ENCODE results near the gene CHRNA4.

Gene CHRNA4

GRCh38 chr20:63403403-63404105 lies 42.4 kb upstream of the CHRNA4 start:
- H3K36me3 ChIP-seq (ENCODE audit: control insufficient read depth, insufficient read depth, low read length): no peaks in the 10 kb centered on the region
- WGBS, 2 experiments (ENCODE audit: insufficient coverage in 2 of 2): 91 to 92% methylated on average over 13 to 19 of the region's 19 CpGs
- H3K27ac ChIP-seq (ENCODE audit: low read depth, low read length, severe bottlenecking): no peak overlapping the region
- H3K4me3 ChIP-seq (ENCODE audit: extremely low read depth, insufficient read depth, low read length, poor library complexity, severe bottlenecking): no peak overlapping the region
- H3K4me1 ChIP-seq (ENCODE audit: control insufficient read depth, insufficient read depth, low read length, poor library complexity, severe bottlenecking): no peaks in the 10 kb centered on the region
- H3K9me3 ChIP-seq (ENCODE audit: control insufficient read depth, low read length): no peaks in the 10 kb centered on the region

GRCh38 chr20:63402860-63403220 lies 41.7 kb upstream of the CHRNA4 start:
- H3K27ac ChIP-seq (ENCODE audit: low read depth, low read length, severe bottlenecking): no peak overlapping the region
- H3K4me3 ChIP-seq (ENCODE audit: extremely low read depth, insufficient read depth, low read length, poor library complexity, severe bottlenecking): no peak overlapping the region
- 81 to 91% methylated on average over 5 to 8 of the region's 9 CpGs for WGBS, 2 experiments (ENCODE audit: insufficient coverage in 2 of 2)
- no peaks in the 10 kb centered on the region for H3K9me3 ChIP-seq (ENCODE audit: control insufficient read depth, low read length)
- H3K4me1 ChIP-seq (ENCODE audit: control insufficient read depth, insufficient read depth, low read length, poor library complexity, severe bottlenecking): no peaks in the 10 kb centered on the region
- H3K36me3 ChIP-seq (ENCODE audit: control insufficient read depth, insufficient read depth, low read length): no peaks in the 10 kb centered on the region

DNA sequence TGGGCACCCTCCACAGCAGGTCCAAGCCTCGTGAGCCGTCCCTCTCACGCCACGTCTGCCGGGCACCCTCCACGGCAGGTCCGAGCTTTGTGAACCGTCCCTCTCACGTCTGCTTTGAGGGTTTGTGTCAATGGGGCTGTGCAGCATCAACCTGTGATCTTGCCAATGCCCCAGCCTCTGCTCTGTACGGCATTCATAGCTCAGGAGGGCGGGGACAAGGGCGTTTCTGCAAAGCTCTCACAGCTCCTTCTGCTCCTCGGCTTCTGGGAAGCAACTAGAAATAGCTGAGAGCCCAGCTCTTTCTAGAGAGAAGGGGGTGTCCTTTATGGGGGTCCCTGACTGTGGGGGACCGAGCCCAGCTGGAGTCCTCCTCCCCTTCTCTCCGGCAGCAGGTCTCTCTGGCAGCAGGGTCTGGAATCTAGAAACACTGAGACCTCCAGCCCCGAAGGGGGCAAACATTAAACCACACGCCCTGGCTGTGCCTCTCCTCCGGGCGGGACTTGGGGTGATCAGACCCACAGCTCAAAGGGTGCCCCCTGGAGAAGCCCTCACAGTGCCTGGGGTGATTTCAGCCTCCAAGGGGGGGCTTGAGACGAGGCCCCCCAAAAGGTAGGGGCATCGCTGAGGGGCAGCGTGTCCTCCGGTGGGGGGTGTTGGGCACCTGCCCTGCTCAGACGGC lies 41.2 kb upstream of the CHRNA4 start:
- Histone ChIP-seq H3K9me3 (ENCODE audit: control insufficient read depth, low read length) (no peaks in the 10 kb centered on the region), H3K4me1 (ENCODE audit: control insufficient read depth, insufficient read depth, low read length, poor library complexity, severe bottlenecking) (no peaks in the 10 kb centered on the region), H3K36me3 (ENCODE audit: control insufficient read depth, insufficient read depth, low read length) (no peaks in the 10 kb centered on the region), H3K27ac (ENCODE audit: low read depth, low read length, severe bottlenecking) (no peak overlapping the region), H3K4me3 (ENCODE audit: extremely low read depth, insufficient read depth, low read length, poor library complexity, severe bottlenecking) (no peak overlapping the region)
- WGBS, 2 experiments (ENCODE audit: insufficient coverage in 2 of 2): 87 to 89% methylated on average over 21 to 23 of the region's 24 CpGs

- H3K27ac ChIP-seq (ENCODE audit: low read depth, low read length, severe bottlenecking): no peak overlapping the region
- no peaks in the 10 kb centered on the region for H3K36me3 ChIP-seq (ENCODE audit: control insufficient read depth, insufficient read depth, low read length)
- H3K4me1 ChIP-seq (ENCODE audit: control insufficient read depth, insufficient read depth, low read length, poor library complexity, severe bottlenecking): no peaks in the 10 kb centered on the region
- H3K4me3 ChIP-seq (ENCODE audit: extremely low read depth, insufficient read depth, low read length, poor library complexity, severe bottlenecking): no peak overlapping the region
- WGBS, 2 experiments (ENCODE audit: insufficient coverage in 2 of 2): 88% methylated on average over 21 to 25 of the region's 29 CpGs
- H3K9me3 ChIP-seq (ENCODE audit: control insufficient read depth, low read length): no peaks in the 10 kb centered on the region
These were observed 40.4 kb upstream of the CHRNA4 start for GRCh38 chr20:63401384-63402110.

GRCh38 chr20:63400486-63401210 lies 39.5 kb upstream of the CHRNA4 start:
- Histone ChIP-seq H3K4me1 (ENCODE audit: control insufficient read depth, insufficient read depth, low read length, poor library complexity, severe bottlenecking) (no peaks in the 10 kb centered on the region), H3K36me3 (ENCODE audit: control insufficient read depth, insufficient read depth, low read length) (no peaks in the 10 kb centered on the region), H3K9me3 (ENCODE audit: control insufficient read depth, low read length) (no peaks in the 10 kb centered on the region), H3K4me3 (ENCODE audit: extremely low read depth, insufficient read depth, low read length, poor library complexity, severe bottlenecking) (no peak overlapping the region), H3K27ac (ENCODE audit: low read depth, low read length, severe bottlenecking) (no peak overlapping the region)
- 91% methylated on average over 31 to 44 of the region's 44 CpGs for whole genome bisulfite sequencing, 2 experiments (ENCODE audit: insufficient coverage in 2 of 2)

GRCh38 chr20:63399596-63400375 lies 38.6 kb upstream of the CHRNA4 start:
- WGBS, 2 experiments (ENCODE audit: insufficient coverage in 2 of 2): 89 to 91% methylated on average over 36 to 39 of the region's 41 CpGs
- no peaks in the 10 kb centered on the region for H3K9me3 ChIP-seq (ENCODE audit: control insufficient read depth, low read length)

DNA sequence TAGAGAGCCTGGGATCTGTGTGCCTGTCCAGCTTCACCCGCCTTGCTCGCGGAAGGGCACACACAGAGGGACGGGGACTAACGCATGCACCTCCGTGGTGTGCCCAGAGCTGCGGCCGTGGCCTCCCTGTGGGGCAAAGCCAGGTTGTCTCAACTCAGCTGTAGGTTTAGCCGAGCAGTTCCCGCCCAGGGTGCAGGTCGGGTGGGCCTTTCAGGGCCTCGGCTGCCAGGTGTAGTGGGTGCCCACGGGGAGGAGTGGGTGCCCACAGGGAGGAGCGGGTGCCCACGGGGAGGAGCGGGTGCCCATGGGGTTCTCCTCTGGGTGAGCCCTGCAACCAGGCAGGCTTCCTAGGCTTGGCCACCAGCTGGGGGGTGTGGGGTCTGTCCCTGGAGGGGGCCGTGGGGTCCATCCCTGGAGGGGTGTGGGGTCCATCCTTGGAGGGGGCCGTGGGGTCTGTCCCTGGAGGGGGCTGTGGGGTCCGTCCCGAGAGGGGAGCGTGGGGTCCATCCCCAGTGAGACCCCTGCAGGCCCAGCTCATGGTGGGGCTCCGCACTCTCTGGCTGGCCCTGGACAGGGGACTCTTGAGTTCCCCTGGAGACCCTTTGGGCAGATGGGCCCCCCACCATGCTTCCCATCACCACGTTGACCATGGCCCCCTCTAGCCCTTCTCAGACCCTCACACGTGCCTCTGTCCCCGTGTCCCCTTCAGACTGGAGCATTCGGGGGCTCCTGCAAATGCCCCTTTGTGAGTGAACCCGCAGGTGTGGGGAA lies 37.8 kb upstream of the CHRNA4 start:
- Histone ChIP-seq H3K27ac (ENCODE audit: low read depth, low read length, severe bottlenecking) (no peak overlapping the region), H3K9me3 (ENCODE audit: control insufficient read depth, low read length) (no peaks in the 10 kb centered on the region), H3K36me3 (ENCODE audit: control insufficient read depth, insufficient read depth, low read length) (no peaks in the 10 kb centered on the region), H3K4me3 (ENCODE audit: extremely low read depth, insufficient read depth, low read length, poor library complexity, severe bottlenecking) (no peak overlapping the region), H3K4me1 (ENCODE audit: control insufficient read depth, insufficient read depth, low read length, poor library complexity, severe bottlenecking) (no peaks in the 10 kb centered on the region)
- WGBS, 2 experiments (ENCODE audit: insufficient coverage in 2 of 2): 89 to 93% methylated on average over 21 to 27 of the region's 27 CpGs

More at GRCh38 chr20:63399596-63400375, 38.6 kb upstream of the CHRNA4 start:
- no peak overlapping the region for H3K27ac ChIP-seq (ENCODE audit: low read depth, low read length, severe bottlenecking)
- no peak overlapping the region for H3K4me3 ChIP-seq (ENCODE audit: extremely low read depth, insufficient read depth, low read length, poor library complexity, severe bottlenecking)
- H3K4me1 ChIP-seq (ENCODE audit: control insufficient read depth, insufficient read depth, low read length, poor library complexity, severe bottlenecking): no peaks in the 10 kb centered on the region
- H3K36me3 ChIP-seq (ENCODE audit: control insufficient read depth, insufficient read depth, low read length): no peaks in the 10 kb centered on the region

GRCh38 chr20:63397946-63398450 lies 36.8 kb upstream of the CHRNA4 start:
- H3K4me1 ChIP-seq (ENCODE audit: control insufficient read depth, insufficient read depth, low read length, poor library complexity, severe bottlenecking): no peaks in the 10 kb centered on the region

DNA sequence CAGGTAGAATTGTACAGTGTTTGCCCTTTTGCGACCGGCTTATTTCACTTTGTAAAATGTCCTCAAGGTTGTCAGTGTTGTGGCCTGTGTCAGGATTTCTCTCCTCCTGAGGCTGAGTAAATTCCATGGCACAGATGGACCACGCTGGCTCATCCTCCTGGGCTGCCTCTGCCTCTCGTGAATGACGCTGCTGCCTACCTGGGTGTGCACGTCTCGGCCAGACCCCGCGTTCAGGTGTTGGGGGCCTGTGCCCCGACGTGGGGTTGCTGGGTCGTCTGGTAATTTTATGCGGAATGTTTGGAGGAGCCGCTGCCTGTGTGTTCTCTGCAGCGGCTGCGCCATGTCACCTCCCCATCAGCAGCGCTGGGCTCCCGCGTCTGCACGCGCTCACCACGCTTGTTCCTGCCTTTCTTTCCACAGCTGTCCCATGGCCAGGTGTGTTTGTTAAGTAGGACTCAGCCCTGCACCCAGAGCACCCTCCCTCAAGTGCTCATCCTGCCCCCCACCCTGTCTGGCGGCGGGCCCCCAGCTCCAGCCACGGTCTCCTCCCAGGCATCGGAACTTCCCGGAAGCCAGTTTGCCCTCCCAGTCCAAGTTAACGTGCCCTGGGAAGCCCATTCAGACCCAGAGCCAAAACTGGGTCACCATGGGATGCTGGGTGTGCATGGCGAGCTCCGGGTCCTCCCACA lies 36.1 kb upstream of the CHRNA4 start:
- no peaks in the 10 kb centered on the region for H3K36me3 ChIP-seq (ENCODE audit: control insufficient read depth, insufficient read depth, low read length)
- H3K4me3 ChIP-seq (ENCODE audit: extremely low read depth, insufficient read depth, low read length, poor library complexity, severe bottlenecking): no peak overlapping the region
- no peak overlapping the region for H3K27ac ChIP-seq (ENCODE audit: low read depth, low read length, severe bottlenecking)
- no peaks in the 10 kb centered on the region for H3K4me1 ChIP-seq (ENCODE audit: control insufficient read depth, insufficient read depth, low read length, poor library complexity, severe bottlenecking)
- no peaks in the 10 kb centered on the region for H3K9me3 ChIP-seq (ENCODE audit: control insufficient read depth, low read length)
- 95% methylated on average over 26 of the region's 30 CpGs for WGBS, 2 experiments (ENCODE audit: insufficient coverage in 2 of 2)

More at GRCh38 chr20:63397946-63398450, 36.8 kb upstream of the CHRNA4 start:
- H3K36me3 ChIP-seq (ENCODE audit: control insufficient read depth, insufficient read depth, low read length): no peaks in the 10 kb centered on the region
- H3K4me3 ChIP-seq (ENCODE audit: extremely low read depth, insufficient read depth, low read length, poor library complexity, severe bottlenecking): no peak overlapping the region
- 90 to 96% methylated on average over 23 to 25 of the region's 25 CpGs for WGBS, 2 experiments (ENCODE audit: insufficient coverage in 2 of 2)
- H3K27ac ChIP-seq (ENCODE audit: low read depth, low read length, severe bottlenecking): no peak overlapping the region
- no peaks in the 10 kb centered on the region for H3K9me3 ChIP-seq (ENCODE audit: control insufficient read depth, low read length)

All from mesodermal cell (in vitro differentiated cells).